Measurements from ENCODE around the gene TRAF3IP3. TPM values are rescaled to one million over a fixed set of nuclear protein-coding genes. Genes with fewer than 3 reads are reported as not detected.
A peak's percentile ranks its signal among the peaks of the same experiment; 100 is the strongest.
"Not testable (repeated sequence)": the region's sequence is repeated elsewhere in the genome, so short reads cannot be mapped to it uniquely, and the experiment has no call there.

Gene TRAF3IP3
- total RNA-seq, 2 donors from 2014 or later: 2.3 to 4.4 TPM

DNA sequence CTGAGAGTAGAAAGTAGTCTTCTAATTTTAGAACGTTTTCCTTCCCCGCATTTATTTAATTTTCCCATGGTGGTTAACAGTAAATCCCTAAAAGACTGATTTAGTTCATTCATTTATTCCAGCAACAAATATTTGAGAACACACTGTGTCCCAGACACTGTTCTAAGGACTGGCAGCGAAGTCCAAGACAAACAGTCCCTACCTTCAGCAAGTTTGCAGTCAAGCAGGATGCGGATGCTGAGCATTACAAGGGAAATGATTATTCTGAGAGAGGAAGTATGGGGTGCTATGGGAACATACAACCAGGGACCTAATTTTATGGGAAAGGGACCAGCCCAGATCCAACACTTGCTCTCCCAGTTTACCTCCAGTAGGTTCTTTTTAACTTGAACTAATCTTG is 29.7 kb downstream of the TRAF3IP3 start:
- ATAC-seq (no peak), DNase-seq (no peak)
- intact Hi-C loops (cut with DNase I, micrococcal nuclease): no loop called here

DNA sequence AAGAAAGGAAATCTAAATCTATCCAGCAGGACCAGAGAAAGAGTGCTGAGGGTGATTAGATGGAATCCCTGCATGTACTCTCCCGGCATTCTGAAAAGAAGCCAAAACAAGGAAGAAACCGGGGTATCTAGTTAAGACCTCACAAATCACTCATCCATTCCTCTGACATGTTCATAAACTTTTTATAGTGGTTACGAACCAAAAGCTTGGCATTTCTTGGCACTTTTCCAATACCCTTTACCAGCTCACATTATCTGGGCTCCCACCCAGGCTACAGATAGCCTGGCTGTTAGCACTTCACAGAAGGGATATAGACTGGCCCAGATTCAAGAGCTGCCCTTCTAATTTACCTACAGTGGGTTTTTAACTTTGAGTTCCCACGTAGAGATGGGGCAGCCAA is 30.3 kb downstream of the TRAF3IP3 start:
- intact Hi-C loops (cut with DNase I, micrococcal nuclease): no loop called here
- ATAC-seq: no peak
- DNase-seq: no peak

DNA sequence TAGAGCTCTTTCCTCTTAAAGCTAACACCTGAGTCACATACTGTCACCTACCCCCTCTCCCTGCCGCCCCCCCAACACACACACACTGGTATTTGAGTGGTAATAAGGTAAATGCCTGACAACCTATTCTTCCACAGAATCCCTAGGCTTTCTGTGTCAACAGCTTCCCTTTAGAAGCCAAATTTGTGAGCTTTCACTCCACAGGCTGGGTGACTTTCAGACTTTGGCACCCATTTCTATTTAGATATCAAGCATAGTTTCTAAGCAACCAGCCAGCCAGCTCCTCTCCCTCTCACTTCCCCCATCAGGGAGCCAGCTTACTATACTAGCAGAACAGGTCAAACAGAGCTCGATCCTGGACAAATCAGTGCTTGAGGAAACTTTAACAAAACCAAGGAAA is 31.7 kb downstream of the TRAF3IP3 start:
- DNase-seq: peak in 1 of 2 donors; percentile 72
- intact Hi-C loops (cut with DNase I, micrococcal nuclease): no loop called here
- peak; percentile 42 for ATAC-seq

DNA sequence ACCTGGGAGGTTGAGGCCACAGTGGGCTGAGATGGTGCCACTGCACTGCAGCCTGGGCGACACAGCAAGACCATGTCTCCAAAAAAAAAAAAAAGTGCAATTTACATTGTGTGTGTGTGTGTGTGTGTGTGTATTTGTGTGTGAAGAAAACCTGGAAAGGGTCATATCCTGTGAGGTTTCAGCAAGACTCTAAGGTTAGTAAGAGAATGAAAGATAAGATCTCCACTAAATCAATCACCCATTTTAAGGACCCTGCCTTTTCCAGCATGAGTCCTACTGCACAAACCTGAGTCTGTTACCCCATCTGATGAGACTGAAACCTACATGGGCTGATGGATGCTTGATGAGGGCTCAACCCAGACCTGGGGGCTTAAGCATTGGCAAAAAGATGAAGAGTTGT is 33.4 kb downstream of the TRAF3IP3 start:
- intact Hi-C loops (cut with DNase I, micrococcal nuclease): no loop called here
- ATAC-seq (no peak), DNase-seq (no peak)

DNA sequence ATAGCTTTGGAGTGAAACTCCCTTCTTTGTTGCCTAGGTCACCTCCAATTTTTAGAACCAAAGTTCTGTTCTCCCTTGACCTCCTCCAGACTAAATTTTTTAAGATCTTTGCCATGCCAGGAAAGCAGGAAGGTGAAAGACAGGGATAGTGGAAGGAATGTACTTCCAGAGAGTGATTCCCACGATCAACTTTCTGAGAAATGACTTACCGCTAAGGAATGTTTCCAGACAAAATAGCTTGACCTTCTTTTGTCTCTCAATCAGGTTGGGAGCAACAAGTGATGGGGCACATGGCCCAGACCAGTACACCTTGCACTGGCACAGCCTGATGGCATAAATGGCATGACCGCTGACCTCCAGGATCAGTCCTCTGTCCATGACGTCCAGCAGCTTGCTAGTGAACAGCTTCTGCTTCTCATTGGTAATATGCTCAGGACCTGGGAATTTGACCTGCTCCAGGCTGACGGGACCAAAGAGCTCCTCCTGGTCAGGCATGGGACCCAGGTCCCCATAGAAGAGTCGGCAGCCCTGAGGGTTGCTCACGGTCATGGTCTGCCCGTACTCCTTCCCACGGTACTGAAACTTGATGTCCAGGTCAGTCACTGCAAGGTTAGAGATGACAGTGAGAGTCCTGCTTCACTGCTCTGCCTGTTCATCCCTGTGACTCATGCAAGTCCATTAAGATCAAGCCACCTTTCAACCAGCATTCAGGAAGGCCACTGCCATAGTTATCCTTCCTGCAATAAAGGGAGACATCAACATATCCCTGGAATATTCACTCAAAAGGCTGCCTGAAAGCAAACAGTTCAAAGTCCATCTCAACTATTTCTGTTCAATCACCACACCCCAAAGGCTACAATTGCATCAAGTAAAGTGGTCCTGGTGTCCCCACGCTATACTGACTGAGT is 34.7 kb downstream of the TRAF3IP3 start:
- intact Hi-C loops (cut with DNase I, micrococcal nuclease): no loop called here
- ATAC-seq (peak; percentile 79), DNase-seq (peak in 1 of 2 donors; percentile 42)

DNA sequence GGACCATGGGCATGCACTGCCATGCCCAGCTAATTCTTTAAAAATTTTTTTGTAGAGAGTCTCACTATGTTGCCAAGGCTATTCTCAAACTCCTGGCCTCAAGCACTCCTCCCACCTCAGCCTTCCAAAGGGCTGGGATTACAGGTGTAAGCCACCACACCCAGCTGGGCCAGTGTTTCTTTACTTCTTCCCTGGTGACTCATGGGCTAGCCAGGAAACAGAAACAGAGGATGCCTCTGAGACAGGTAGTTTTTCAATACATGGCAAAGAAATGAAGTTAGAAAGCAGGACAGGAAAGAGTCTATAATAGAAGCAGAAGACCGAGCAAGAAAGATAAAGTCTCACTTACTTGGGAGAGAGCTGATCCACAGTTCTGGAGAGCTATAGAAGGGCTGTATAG is 36.1 kb downstream of the TRAF3IP3 start:
- intact Hi-C loops (cut with DNase I, micrococcal nuclease): no loop called here
- peak; percentile 79 for ATAC-seq
- DNase-seq: peak; percentile 56 to 73

DNA sequence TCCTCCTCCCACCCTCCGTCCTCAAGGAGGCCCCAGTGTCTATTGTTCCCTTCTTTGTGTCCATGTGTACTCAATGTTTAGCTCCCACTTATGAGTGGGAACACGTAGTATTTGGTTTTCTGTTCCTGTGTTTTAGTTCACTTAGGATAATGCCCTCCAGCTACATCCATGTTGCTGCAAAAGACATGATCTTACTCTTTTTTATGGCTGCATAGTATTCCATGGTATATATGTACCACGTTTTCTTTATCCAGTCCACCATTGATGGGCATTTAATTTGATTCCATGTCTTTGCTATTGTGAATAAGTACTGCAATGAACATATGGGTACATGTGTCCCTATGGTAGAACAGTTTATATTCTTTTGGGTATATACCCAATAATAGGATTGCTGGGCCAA is 37.9 kb downstream of the TRAF3IP3 start:
- ATAC-seq; DNase-seq; intact Hi-C loops (cut with DNase I, micrococcal nuclease): not testable (repeated sequence)

DNA sequence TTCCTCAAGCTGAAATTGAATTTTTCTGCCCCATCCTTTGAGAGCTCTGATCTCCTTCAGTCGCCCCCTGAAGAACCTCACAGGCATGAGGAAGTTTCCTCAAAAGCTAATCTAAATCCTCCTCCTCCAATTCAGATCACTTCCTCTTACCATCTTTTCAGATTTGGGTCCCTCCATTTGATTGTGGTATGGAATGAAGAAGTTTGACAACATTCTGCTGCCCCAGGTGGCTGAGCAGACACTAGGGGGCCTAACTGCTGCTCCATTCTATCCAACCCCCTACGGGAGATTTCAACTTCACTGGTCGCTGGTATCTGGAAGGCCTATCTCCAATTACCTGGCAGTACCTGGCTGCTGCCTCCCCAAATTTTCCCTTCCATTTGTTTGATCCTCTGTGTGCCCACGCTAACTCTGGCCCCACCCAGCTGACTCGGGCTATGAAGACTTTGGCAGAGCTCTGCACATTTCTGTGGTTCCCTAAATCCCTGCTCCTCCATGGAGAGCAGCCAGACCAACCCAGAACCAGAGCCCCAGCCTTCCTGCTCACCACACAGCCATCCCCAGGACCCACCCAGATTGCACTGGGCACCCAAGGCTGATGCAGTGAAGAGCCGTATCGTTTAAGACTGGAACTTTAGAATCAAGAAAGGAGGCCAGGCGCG is 42.3 kb downstream of the TRAF3IP3 start:
- ATAC-seq: no peak
- intact Hi-C loops (cut with DNase I, micrococcal nuclease): no loop called here
- DNase-seq: no peak

DNA sequence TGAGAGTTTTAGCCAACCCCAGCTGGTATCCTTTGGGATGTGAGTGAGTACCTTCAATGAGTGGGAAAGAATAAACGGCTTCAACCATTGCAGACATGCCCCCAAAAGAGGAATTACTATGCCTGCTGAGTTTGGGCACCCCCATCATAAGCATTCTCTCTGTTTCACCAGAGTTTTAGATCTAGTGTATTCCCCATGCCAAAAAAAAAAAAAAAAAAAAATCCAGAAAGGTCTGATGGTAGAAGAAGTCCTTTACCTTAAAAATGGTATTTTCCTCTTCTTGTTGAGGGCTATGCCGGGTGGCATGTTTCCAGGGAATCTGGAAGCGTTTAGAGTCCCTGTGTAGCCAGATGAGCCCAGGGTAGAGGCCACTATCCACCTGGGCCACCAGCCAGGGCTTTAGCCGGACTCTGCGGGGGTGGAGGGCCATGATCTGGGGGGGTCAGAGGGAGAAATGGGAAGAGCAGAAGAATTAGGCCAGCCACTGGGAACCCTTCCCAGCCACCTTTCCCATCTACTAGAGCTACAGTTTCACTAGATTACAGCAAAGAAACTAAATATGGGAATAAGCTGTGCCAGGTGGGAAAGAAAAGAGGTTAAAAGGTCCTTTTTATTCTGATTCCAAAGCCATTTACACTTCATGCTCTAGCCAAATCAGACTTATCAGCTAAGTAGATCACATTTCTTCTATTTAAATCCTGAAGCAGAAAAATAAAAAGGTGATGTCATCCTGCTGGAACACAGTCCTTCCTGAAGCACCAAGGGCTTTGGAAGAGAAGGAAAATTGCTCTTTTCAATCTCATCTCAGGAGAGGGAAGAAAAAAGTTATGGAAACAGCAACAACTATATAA is 45.4 kb downstream of the TRAF3IP3 start:
- DNase-seq: no peak
- no peak for ATAC-seq
- intact Hi-C loops (cut with DNase I, micrococcal nuclease): no loop called here

DNA sequence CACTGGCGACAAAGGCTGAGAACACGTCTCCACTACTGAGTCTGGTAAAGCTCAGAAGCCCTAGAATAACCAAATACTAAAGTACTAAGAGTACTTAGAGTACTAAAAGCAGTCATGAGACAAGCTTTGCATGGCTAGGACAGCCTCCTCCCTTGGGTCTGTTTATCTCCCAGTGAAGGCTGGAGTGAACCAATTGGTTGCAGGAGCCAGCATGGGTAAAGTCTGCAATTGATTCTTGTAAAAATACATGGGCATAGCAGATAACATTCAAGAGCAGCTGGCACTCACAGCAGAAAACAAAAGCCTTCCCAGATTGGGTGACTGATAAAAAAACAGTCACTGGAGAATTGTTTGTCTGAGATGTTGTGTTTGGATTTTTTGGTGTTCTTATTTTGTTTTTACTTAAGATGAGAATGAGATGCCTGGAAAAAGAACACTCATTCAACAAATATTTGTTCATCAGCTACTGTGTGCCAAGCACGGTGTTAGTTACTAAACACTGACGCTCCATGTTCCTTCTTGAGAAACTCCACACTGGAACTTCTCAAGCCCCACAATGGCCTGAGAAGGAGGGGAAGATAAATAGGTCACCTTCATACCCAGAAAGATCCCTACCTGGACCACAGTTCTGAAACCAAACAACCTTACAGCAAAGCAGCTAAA is 46.4 kb downstream of the TRAF3IP3 start:
- intact Hi-C loops (cut with DNase I, micrococcal nuclease): no loop called here
- DNase-seq: no peak
- ATAC-seq: no peak

DNA sequence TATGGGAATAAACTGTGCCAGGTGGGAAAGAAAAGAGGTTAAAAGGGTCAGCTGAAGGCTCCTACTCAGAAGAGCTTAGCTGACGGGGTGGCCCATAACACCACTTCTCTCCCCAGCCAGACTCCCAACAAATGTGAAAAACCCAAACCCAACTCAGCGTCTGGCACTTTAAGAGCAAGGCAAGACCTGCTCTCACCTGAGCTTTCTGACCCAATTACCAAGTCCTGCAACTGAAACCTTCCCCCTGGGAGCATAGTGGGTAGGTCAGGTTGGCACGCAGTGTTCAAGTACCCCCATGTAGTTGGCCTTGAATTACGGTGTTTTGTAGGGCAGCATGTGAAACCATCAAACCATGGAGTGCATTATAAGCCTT is 46.9 kb downstream of the TRAF3IP3 start:
- DNase-seq (no peak), ATAC-seq (no peak)
- intact Hi-C loops (cut with DNase I, micrococcal nuclease): no loop called here

DNA sequence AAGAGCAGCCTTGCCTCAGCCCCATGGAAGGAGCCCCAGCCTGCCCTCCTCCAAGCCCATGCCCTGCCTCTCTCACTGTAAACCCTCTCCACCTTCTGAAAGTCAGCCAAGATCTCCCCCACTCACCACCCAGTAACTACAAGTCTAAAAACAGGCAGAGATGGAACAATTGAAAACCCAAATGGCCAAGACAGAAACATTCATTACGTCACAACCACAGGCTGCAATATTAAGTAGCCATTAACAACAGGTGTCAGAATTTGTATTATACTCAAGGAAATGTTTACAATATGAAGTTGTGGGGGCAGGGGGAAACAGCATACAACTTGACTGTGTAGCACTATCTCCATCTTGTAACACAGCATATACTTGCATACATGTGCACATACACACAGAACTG is 47.7 kb downstream of the TRAF3IP3 start:
- ATAC-seq: no peak

DNA sequence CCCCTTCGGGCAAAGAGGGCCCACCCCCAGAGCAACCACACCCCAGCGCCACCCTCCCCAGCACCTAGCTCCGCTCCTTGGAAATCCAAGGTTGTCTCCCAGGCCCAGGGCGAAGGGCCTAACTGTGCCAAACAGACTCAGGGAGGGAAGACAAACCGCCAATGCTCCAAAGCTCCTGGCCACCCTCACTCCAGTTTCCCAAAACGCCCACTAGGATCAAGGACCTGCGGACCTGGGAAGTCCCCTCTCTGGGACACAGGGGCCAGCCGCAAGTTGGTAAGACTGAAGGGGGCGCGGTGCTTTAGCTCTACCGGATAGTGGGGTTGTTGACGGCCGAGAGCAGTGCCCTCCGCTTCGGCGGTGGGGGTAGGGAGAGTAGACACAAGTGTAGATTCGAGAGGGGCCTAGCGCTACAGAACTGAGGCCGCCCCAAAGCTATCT is 49.5 kb downstream of the TRAF3IP3 start:
- peak; percentile 48 to 63 for DNase-seq
- peak; percentile 54 for ATAC-seq
- intact Hi-C loops (cut with DNase I, micrococcal nuclease): no loop called here

More for the DNA sequence above, 47.7 kb downstream of the TRAF3IP3 start:
- intact Hi-C loops (cut with DNase I, micrococcal nuclease): no loop called here
- no peak for DNase-seq

DNA sequence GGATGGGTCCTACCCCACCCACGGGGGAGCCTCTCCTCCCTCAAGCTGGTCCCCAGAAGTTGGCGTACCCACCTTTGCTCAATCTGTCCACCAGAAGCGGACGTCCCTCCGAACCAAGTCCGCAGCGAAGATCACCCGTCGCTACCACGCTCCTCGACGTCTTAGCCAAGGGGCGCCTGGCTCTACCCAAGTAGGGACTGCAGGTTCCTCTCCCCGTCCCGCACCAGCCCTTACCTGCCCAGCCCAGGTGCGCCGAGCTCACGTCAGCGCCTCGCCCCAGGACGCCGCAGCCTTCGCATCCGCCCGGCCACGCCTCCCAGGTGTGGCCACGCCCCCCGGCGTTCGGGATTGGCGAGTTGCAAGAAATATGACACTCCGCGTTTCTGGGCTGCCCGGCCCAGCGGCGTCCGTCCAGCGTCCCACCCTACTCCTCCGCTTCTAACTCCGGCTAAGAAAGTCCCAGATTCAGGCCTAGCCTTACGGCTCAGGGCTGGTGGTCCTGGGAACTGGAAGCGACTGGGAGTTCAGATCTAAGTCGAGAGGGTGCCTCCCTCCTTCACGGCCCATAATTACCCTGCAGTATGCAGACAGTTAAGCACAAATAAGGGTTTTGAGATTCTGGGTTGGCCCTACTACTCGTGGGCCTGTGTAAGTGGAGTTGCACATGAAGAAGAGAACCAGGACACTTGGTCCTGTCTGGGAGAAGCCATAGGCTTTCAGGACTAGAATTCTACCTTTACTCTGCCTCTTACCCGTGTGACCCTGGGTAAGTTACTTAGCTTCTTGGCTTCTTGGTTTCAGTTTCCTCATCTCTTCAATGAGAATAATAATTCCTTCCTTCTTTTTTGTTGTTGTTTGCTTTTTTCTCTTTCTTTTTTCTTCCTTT is 50.3 kb downstream of the TRAF3IP3 start, which contains the start of gene IRF6:
IRF6 (minus strand) TSS at position 268 of the 886 bp plus-strand sequence. CDS start 4,729 bp downstream, outside the sequence.
- intact Hi-C loops (cut with DNase I, micrococcal nuclease): no loop called here
- DNase-seq (peak; percentile 94 to 97), ATAC-seq (peak; percentile 90)

DNA sequence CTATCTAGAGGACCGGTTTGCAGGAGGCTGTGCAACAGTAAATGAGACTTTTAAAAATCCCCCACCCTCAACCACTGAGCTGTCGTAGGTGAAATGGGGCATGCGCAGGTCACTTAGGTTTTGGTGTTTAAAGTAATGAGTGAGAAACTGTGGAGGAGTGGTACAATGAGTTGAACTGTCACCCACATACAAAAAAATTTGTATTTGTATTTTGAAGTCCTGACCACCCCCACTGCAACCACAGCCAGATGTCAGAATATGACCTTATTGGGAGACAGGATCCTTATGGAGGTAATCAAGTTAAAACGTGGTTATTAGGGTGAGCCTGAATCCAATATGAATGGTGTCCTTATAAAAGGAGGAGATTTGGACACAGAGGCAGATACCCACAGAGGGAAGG is 51.7 kb downstream of the TRAF3IP3 start:
- DNase-seq (no peak), ATAC-seq (no peak)
- intact Hi-C loops (cut with DNase I, micrococcal nuclease): no loop called here

DNA sequence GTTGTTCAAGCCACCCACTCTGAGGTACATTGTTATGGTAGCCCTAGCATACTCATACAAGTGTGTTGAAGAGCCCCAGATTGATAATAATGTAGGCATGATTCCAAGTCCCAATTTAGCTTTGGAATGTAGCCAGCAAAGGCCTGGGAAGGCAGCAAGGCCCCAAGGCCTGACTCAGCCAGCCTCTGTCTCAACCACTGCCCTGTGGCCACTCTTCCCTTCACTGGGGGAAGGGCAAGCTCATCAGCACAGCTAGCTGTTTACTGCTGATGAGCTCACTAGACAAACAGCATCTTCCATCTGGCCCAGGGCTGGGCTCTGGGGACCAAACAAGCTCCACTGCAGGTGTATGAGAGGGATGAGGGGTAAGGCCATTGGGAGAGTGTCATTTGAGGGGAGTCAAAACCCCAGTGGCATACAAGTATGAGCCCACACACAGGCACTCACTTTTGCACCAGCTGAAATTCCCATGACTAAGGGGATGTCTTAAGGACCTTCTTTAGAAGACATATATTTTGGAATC is 52.3 kb downstream of the TRAF3IP3 start:
- intact Hi-C loops (cut with DNase I, micrococcal nuclease): no loop called here
- DNase-seq (peak; percentile 47 to 77), ATAC-seq (peak; percentile 60)

DNA sequence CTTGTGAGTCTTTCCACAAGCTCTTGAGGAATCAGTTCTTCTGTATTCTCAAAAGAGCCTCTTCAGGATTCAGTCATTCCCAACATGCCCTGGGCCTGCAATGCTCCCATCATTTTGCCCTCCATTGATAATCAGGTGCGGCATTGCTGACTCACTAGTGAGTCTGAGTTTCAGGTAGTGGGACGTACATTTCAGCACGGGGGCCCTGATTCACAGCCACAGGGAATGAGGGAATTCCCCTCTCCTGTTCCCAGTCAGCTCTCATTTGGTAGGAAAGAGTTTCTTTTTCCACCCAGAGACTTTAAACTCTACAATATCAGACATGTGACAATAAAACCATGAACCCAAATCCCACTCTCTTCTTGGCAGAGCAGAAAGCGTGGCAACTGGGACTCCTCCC is 53.8 kb downstream of the TRAF3IP3 start:
- DNase-seq (no peak), ATAC-seq (no peak)
- intact Hi-C loops (cut with DNase I, micrococcal nuclease): no loop called here

DNA sequence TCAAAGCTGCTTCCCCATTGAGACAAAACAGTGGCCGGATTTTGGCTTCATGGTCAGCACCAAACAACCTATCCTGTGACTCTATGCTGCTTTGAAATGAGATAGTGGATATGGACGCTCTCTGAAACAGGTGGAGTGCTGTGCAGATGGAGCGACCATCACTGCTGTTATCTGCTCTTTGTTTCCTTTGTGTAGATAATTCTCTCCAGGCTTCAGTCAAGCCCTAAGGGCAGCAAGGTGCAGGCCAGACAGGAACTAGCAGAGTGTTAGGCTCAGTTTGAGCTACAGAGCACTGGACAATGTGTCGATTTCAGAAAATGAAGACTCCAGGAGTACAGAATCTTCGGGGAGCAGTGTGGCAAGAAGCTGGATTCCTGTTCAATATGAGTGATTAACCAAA is 54.9 kb downstream of the TRAF3IP3 start:
- intact Hi-C loops (cut with DNase I, micrococcal nuclease): no loop called here
- ATAC-seq (no peak), DNase-seq (no peak)
